OCI-LY3 (cell line): ENCODE data around the gene DPYD.

Experiments
- H2AFZ ChIP-seq: fragments of 200-600, 300-600 bp; shearing (Covaris generic); 2 replicates; pipeline ENCODE4 v1.6.0; 2014; ENCODE audit warnings: antibody characterized with exemption, low read depth, low read length
- H3K27ac ChIP-seq: fragments of 200-600, 300-600 bp; sonication (generic); 2 replicates; pipeline ENCODE4 v1.5.1; 2014; ENCODE audit warnings: mild to moderate bottlenecking, low read length, moderate library complexity, mixed read lengths
- H3K27me3 ChIP-seq: fragments of 200-600, 300-600 bp; sonication (generic); 2 replicates; pipeline ENCODE4 v1.6.1; 2014; ENCODE audit warnings: low read depth, low read length, mixed read lengths
- H3K36me3 ChIP-seq: fragments of 200-600, 300-600 bp; sonication (generic); replicated peaks from 2 replicates; pipeline ENCODE3; 2014; ENCODE audit warnings: low read depth, low read length, mixed read lengths
- H3K4me1 ChIP-seq: fragments of 300-600, 200-600 bp; sonication (generic); 2 replicates; pipeline ENCODE4 v1.6.1; 2014; ENCODE audit warnings: low read length, mixed read lengths
- H3K4me2 ChIP-seq: fragments of 200-600, 300-600 bp; sonication (generic); 2 replicates; pipeline ENCODE4 v1.6.1; 2014; ENCODE audit warnings: low read length, mixed read lengths
- H3K4me3 ChIP-seq: fragments of 300-600, 200-600 bp; sonication (generic); 2 replicates; pipeline ENCODE4 v1.5.1; 2014; ENCODE audit warnings: antibody characterized with exemption, mild to moderate bottlenecking, low read length, moderate library complexity
- H3K79me2 ChIP-seq: fragments of 300-600, 200-600 bp; shearing (Covaris generic); 2 replicates; pipeline ENCODE4 v1.6.1; 2014; ENCODE audit warnings: mild to moderate bottlenecking, low read length, mixed read lengths
- H3K9ac ChIP-seq: fragments of 300-600, 200-600 bp; shearing (Covaris generic); 2 replicates; pipeline ENCODE4 v1.6.0; 2014; ENCODE audit warnings: mild to moderate bottlenecking, low read length, moderate library complexity
- H3K9me3 ChIP-seq: fragments of 200-600, 300-600 bp; shearing (Covaris generic); 2 replicates; pipeline ENCODE4 v1.6.1; 2014; ENCODE audit warnings: low read length, mixed read lengths; ENCODE audit not compliant: insufficient read depth
- H4K20me1 ChIP-seq: fragments of 200-600, 300-600 bp; sonication (generic); 2 replicates; pipeline ENCODE4 v1.6.1; 2016; ENCODE audit warnings: low read length, mixed read lengths; ENCODE audit not compliant: insufficient read depth
- CTCF ChIP-seq: fragments of 200-600, 300-600 bp; sonication (generic); IDR thresholded peaks from 2 replicates; pipeline ENCODE4 v1.5.1; 2014; ENCODE audit warnings: antibody characterized with exemption, low read length, low read depth
- EZH2phosphoT487 ChIP-seq: fragments of 200-600 bp; shearing (Covaris generic); IDR thresholded peaks from 2 replicates; pipeline ENCODE4 v1.6.1; 2018; ENCODE audit warnings: antibody characterized with exemption, mixed run types, low read depth

Gene DPYD

GRCh38 chr1:97761637-97762036 is 159.2 kb downstream of the DPYD start:
- no peaks in the 10 kb centered on the region for H3K4me1 ChIP-seq
- H3K36me3 ChIP-seq, result no peaks in the 10 kb centered on the region
- no peak overlapping the region for H3K4me2 ChIP-seq
- H2AFZ ChIP-seq, result no peak overlapping the region
- H3K9me3 ChIP-seq, result no peaks in the 10 kb centered on the region
- no peaks in the 10 kb centered on the region for H4K20me1 ChIP-seq
- no peaks in the 10 kb centered on the region for H3K79me2 ChIP-seq
- no peak overlapping the region for H3K27ac ChIP-seq
- H3K9ac ChIP-seq, result no peak overlapping the region
- H3K27me3 ChIP-seq, result no peaks in the 10 kb centered on the region
- no peak overlapping the region for H3K4me3 ChIP-seq
- no peak for TF ChIP-seq CTCF
- no peak for TF ChIP-seq EZH2phosphoT487

GRCh38 chr1:97759078-97759477 is 161.8 kb downstream of the DPYD start:
- Histone ChIP-seq H3K4me1 (no peaks in the 10 kb centered on the region), H3K79me2 (no peaks in the 10 kb centered on the region), H3K4me2 (no peak overlapping the region), H3K9me3 (no peaks in the 10 kb centered on the region), H2AFZ (no peak overlapping the region), H3K27me3 (no peaks in the 10 kb centered on the region), H3K36me3 (no peaks in the 10 kb centered on the region), H3K9ac (no peak overlapping the region), H4K20me1 (no peaks in the 10 kb centered on the region), H3K4me3 (no peak overlapping the region), H3K27ac (no peak overlapping the region)
- no peak for TF ChIP-seq CTCF
- no peak for TF ChIP-seq EZH2phosphoT487

- no peak overlapping the region for H3K4me2 ChIP-seq
- no peaks in the 10 kb centered on the region for H3K4me1 ChIP-seq
- H2AFZ ChIP-seq, result no peak overlapping the region
- no peaks in the 10 kb centered on the region for H3K79me2 ChIP-seq
- TF ChIP-seq CTCF (no peak), EZH2phosphoT487 (no peak)
- no peaks in the 10 kb centered on the region for H3K27me3 ChIP-seq
- no peaks in the 10 kb centered on the region for H4K20me1 ChIP-seq
- no peak overlapping the region for H3K27ac ChIP-seq
- H3K9me3 ChIP-seq, result no peaks in the 10 kb centered on the region
- no peaks in the 10 kb centered on the region for H3K36me3 ChIP-seq
- H3K9ac ChIP-seq, result no peak overlapping the region
- no peak overlapping the region for H3K4me3 ChIP-seq
Measured at GRCh38 chr1:97758541-97759057, 162.2 kb downstream of the DPYD start.

- Histone ChIP-seq H3K27ac (no peak overlapping the region), H3K4me3 (no peak overlapping the region), H3K79me2 (no peaks in the 10 kb centered on the region), H3K27me3 (no peaks in the 10 kb centered on the region), H3K9ac (no peak overlapping the region), H3K4me2 (no peak overlapping the region), H3K4me1 (no peaks in the 10 kb centered on the region), H2AFZ (no peak overlapping the region), H3K9me3 (no peaks in the 10 kb centered on the region), H3K36me3 (no peaks in the 10 kb centered on the region), H4K20me1 (no peaks in the 10 kb centered on the region)
- TF ChIP-seq EZH2phosphoT487, result no peak
- TF ChIP-seq CTCF, result no peak
Measured at GRCh38 chr1:97745912-97746311, 174.9 kb downstream of the DPYD start.
